OCI-M2 (cell line): Measurements from ENCODE around the gene CHST3.
"Not testable (repeated sequence)": the region's sequence is repeated elsewhere in the genome, so short reads cannot be mapped to it uniquely, and the experiment has no call there.

Experiments
- DNase-seq: peaks from one replicate; lab custom pipeline; 2025; ENCODE audit not compliant: unreplicated experiment; lab: John Stamatoyannopoulos, UW

CHST3 gene

GRCh38 chr10:71972746-71973695 lies 8.8 kb downstream of the CHST3 start:
- no peak for DNase-seq

- no peak for DNase-seq
Measured at GRCh38 chr10:71973777-71974488, 9.7 kb downstream of the CHST3 start.

- DNase-seq, result no peak
Measured at GRCh38 chr10:71974489-71975021, 10.4 kb downstream of the CHST3 start.

GRCh38 chr10:71975087-71975870 lies 11.1 kb downstream of the CHST3 start:
- no peak for DNase-seq

GRCh38 chr10:71975871-71976725 lies 11.9 kb downstream of the CHST3 start:
- no peak for DNase-seq

GRCh38 chr10:71977614-71977903 lies 13.4 kb downstream of the CHST3 start:
- not testable (repeated sequence) for DNase-seq

GRCh38 chr10:71978476-71978875 lies 14.3 kb downstream of the CHST3 start:
- DNase-seq, result no peak

- no peak for DNase-seq
Measured at GRCh38 chr10:71978988-71979691, 14.9 kb downstream of the CHST3 start.

- no peak for DNase-seq
Measured at GRCh38 chr10:71979692-71980062, 15.5 kb downstream of the CHST3 start.

GRCh38 chr10:71980181-71981014 lies 16.2 kb downstream of the CHST3 start:
- DNase-seq, result no peak

- DNase-seq, result no peak
Measured at GRCh38 chr10:71981015-71981875, 17.1 kb downstream of the CHST3 start.

- DNase-seq, result no peak
Measured at GRCh38 chr10:71981876-71982230, 17.7 kb downstream of the CHST3 start.

- DNase-seq, result no peak
Measured at GRCh38 chr10:71982269-71983178, 18.3 kb downstream of the CHST3 start.

- no peak for DNase-seq
Measured at GRCh38 chr10:71984126-71984808, 20.1 kb downstream of the CHST3 start.

GRCh38 chr10:71984809-71985388 lies 20.7 kb downstream of the CHST3 start:
- DNase-seq, result no peak
